Parathyroid adenoma (tissue), 2 donors: ENCODE data around the gene LMX1B.

Source experiments
- H2AFZ ChIP-seq: fragments of 300-600 bp; sonication (generic); one replicate; pipeline ENCODE4 v1.7.0; 2017; ENCODE audit warnings: antibody characterized with exemption, mild to moderate bottlenecking
- H3K27ac ChIP-seq: fragments of 300-600 bp; sonication (generic); one replicate; pipeline ENCODE4 v1.7.0; 2017
- H3K27me3 ChIP-seq: fragments of 300-600 bp; sonication (generic); one replicate; pipeline ENCODE4 v1.7.0; 2017; ENCODE audit warnings: low read length; ENCODE audit not compliant: control insufficient read depth, insufficient read depth
- H3K36me3 ChIP-seq: fragments of 300-600 bp; sonication (generic); one replicate; pipeline ENCODE4 v1.7.0; 2017; ENCODE audit warnings: low read length; ENCODE audit not compliant: control insufficient read depth, insufficient read depth
- H3K4me1 ChIP-seq: fragments of 300-600 bp; sonication (generic); one replicate; pipeline ENCODE4 v1.7.0; 2017; ENCODE audit warnings: control low read depth
- H3K4me2 ChIP-seq: fragments of 300-600 bp; sonication (generic); one replicate; pipeline ENCODE4 v1.7.0; 2017; ENCODE audit warnings: low read length
- H3K4me3 ChIP-seq: fragments of 300-600 bp; sonication (generic); one replicate; pipeline ENCODE4 v1.7.0; 2017; ENCODE audit warnings: low read depth, low read length
- H3K79me2 ChIP-seq: fragments of 300-600 bp; sonication (generic); one replicate; pipeline ENCODE4 v1.7.0; 2017; ENCODE audit warnings: control low read depth
- H3K9ac ChIP-seq: fragments of 300-600 bp; sonication (generic); one replicate; pipeline ENCODE4 v1.7.0; 2017; ENCODE audit warnings: mild to moderate bottlenecking
- H3K9me3 ChIP-seq: fragments of 300-600 bp; sonication (generic); one replicate; pipeline ENCODE4 v1.7.0; 2017; ENCODE audit warnings: low read length; ENCODE audit not compliant: control insufficient read depth
- TF ChIP-seq, protein P1 (sequence below): fragments of 300-600 bp; sonication (generic); IDR thresholded peaks from one replicate; pipeline ENCODE4 v1.7.0; 2017; ENCODE audit warnings: antibody characterized with exemption, mild to moderate bottlenecking
- donor health status: primary hyperparathyroidism.

Gene LMX1B

DNA sequence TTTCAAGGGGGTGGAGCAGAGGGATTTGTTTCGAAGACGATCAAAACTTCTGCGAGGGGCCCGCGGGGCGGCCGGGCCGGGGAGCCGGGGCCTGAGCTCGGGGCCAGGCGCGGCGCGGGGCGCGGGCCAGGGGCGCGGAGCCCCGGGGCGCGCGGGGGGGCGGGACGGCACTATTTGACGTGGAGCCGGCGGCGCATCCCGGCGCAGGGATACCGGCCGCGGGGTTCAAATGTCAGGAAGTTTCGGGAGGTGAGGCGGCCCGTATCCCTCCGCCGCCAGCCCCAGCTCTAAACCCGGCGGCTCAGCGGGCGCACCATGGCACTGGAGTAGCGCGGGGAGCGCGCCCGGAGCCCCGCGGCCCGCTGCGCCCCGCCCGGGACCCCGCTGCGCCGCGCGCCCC lies at the start of gene LMX1B:
Gene LMX1B (plus strand): TSS at position 278 of the 400 bp plus-strand sequence. CDS start 522 bp downstream, outside the sequence.
- Histone ChIP-seq H3K4me3 (peak within 1 kb of the TSS; percentile 62), H3K4me1 (no peaks in the 10 kb centered on the region), H3K27ac (no peak within 1 kb of the TSS), H3K4me2 (peak within 1 kb of the TSS; percentile 67), H3K9me3 (no peaks in the 10 kb centered on the region), H3K79me2 (no peaks in the 10 kb centered on the region), H3K9ac (no peak within 1 kb of the TSS), H3K36me3 (no peaks in the 10 kb centered on the region), H3K27me3 (no peaks in the 10 kb centered on the region), H2AFZ (peak within 1 kb of the TSS; percentile 20)
- TF ChIP-seq, protein P1, sequence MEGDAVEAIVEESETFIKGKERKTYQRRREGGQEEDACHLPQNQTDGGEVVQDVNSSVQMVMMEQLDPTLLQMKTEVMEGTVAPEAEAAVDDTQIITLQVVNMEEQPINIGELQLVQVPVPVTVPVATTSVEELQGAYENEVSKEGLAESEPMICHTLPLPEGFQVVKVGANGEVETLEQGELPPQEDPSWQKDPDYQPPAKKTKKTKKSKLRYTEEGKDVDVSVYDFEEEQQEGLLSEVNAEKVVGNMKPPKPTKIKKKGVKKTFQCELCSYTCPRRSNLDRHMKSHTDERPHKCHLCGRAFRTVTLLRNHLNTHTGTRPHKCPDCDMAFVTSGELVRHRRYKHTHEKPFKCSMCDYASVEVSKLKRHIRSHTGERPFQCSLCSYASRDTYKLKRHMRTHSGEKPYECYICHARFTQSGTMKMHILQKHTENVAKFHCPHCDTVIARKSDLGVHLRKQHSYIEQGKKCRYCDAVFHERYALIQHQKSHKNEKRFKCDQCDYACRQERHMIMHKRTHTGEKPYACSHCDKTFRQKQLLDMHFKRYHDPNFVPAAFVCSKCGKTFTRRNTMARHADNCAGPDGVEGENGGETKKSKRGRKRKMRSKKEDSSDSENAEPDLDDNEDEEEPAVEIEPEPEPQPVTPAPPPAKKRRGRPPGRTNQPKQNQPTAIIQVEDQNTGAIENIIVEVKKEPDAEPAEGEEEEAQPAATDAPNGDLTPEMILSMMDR = no peak

DNA sequence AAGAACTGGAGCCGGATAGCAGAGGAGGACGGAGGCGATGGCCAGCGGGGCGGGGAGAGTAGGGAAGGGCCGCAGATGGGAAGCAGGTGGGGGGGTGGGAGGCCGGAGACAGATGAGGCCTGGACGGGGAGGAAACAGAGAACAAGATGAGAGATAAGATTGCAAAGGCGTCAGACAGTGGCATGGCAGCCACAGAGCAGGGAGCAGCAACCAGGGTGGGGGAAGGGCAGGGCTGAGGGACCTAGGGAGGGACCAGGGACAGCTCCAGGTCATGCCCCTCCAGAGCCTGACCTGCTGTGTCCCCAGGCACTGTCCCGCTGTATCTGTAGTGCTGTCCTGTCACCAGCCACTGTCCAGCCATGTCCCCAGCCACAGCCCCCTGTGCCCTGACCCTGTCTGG lies 49.6 kb upstream of the LMX1B start:
- TF ChIP-seq, protein P1 = no peak
- Histone ChIP-seq H3K36me3 (no peaks in the 10 kb centered on the region), H2AFZ (no peak overlapping the region), H3K9me3 (no peaks in the 10 kb centered on the region), H3K27me3 (no peaks in the 10 kb centered on the region), H3K79me2 (no peaks in the 10 kb centered on the region), H3K9ac (no peak overlapping the region), H3K4me1 (no peaks in the 10 kb centered on the region), H3K4me2 (no peak overlapping the region), H3K27ac (no peak overlapping the region), H3K4me3 (no peak overlapping the region)

- Histone ChIP-seq H3K4me1 (no peaks in the 10 kb centered on the region), H3K36me3 (no peaks in the 10 kb centered on the region), H3K27ac (no peak overlapping the region), H3K27me3 (no peaks in the 10 kb centered on the region), H3K79me2 (no peaks in the 10 kb centered on the region), H3K9me3 (no peaks in the 10 kb centered on the region), H3K4me3 (no peak overlapping the region), H3K4me2 (no peak overlapping the region), H2AFZ (no peak overlapping the region), H3K9ac (no peak overlapping the region)
- TF ChIP-seq, protein P1 = no peak
Measured at GRCh38 chr9:126564716-126565115, 49.0 kb upstream of the LMX1B start.

- Histone ChIP-seq H3K36me3 (no peaks in the 10 kb centered on the region), H3K4me1 (no peaks in the 10 kb centered on the region), H3K4me3 (no peak overlapping the region), H2AFZ (no peak overlapping the region), H3K9me3 (no peaks in the 10 kb centered on the region), H3K9ac (no peak overlapping the region), H3K27ac (no peak overlapping the region), H3K79me2 (no peaks in the 10 kb centered on the region), H3K27me3 (no peaks in the 10 kb centered on the region), H3K4me2 (no peak overlapping the region)
- TF ChIP-seq, protein P1 = no peak
Measured at GRCh38 chr9:126565336-126566128, 48.2 kb upstream of the LMX1B start.

GRCh38 chr9:126569036-126569435 lies 44.7 kb upstream of the LMX1B start:
- TF ChIP-seq, protein P1 = no peak
- Histone ChIP-seq H3K4me3 (no peak overlapping the region), H3K9me3 (no peaks in the 10 kb centered on the region), H3K36me3 (no peaks in the 10 kb centered on the region), H3K79me2 (no peaks in the 10 kb centered on the region), H2AFZ (no peak overlapping the region), H3K4me2 (no peak overlapping the region), H3K9ac (no peak overlapping the region), H3K27me3 (no peaks in the 10 kb centered on the region), H3K4me1 (no peaks in the 10 kb centered on the region), H3K27ac (no peak overlapping the region)
